HG03442 (cell line): Measurements from ENCODE around the gene SEMA4A.

Experiments used
- ATAC-seq: cut with Tn5 transposase; IDR thresholded peaks from one replicate; pipeline ENCODE4 v1.9.1; 2021; ENCODE audit warnings: mild to moderate bottlenecking, moderate library complexity; ENCODE audit not compliant: unreplicated experiment

The SEMA4A gene

DNA sequence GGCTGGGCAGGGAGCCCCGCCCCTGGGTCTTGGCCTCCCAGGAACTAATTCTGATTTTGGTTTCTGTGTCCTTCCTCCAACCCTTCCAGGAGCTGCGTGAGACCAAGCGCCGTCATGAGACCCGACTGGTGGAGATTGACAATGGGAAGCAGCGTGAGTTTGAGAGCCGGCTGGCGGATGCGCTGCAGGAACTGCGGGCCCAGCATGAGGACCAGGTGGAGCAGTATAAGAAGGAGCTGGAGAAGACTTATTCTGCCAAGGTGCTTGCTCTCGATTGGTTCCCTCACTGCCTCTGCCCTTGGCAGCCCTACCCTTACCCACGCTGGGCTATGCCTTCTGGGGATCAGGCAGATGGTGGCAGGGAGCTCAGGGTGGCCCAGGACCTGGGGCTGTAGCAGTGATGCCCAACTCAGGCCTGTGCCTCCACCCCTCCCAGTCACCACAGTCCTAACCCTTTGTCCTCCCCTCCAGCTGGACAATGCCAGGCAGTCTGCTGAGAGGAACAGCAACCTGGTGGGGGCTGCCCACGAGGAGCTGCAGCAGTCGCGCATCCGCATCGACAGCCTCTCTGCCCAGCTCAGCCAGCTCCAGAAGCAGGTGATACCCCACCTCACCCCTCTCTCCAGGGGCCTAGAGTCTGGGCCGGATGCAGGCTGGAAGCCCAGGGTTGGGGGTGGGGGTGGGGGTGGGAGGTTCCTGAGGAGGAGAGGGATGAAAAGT, 18.5 kb upstream of the SEMA4A start:
- no peak for ATAC-seq

DNA sequence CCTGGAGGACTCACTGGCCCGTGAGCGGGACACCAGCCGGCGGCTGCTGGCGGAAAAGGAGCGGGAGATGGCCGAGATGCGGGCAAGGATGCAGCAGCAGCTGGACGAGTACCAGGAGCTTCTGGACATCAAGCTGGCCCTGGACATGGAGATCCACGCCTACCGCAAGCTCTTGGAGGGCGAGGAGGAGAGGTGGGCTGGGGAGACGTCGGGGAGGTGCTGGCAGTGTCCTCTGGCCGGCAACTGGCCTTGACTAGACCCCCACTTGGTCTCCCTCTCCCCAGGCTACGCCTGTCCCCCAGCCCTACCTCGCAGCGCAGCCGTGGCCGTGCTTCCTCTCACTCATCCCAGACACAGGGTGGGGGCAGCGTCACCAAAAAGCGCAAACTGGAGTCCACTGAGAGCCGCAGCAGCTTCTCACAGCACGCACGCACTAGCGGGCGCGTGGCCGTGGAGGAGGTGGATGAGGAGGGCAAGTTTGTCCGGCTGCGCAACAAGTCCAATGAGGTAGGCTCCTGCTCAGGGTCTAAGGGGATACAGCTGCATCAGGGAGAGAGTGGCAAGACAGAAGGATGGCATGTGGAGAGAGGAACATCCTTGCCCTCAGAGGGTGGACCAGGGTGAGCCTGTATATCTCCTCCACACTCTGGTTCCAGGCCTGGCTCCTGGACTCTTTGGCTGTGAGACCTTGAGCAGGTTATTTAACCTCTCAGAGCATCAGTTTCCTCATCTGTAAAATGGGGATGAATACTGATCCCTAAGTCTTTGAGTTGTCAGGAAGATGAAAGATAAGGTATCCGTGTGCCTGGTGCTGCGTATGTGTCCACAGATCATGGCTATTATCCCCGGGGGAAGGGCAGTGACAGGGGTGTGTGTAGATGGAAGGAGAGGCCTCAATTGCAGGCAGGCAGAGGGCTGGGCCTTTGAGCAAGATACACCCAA, 17.2 kb upstream of the SEMA4A start:
- no peak for ATAC-seq

DNA sequence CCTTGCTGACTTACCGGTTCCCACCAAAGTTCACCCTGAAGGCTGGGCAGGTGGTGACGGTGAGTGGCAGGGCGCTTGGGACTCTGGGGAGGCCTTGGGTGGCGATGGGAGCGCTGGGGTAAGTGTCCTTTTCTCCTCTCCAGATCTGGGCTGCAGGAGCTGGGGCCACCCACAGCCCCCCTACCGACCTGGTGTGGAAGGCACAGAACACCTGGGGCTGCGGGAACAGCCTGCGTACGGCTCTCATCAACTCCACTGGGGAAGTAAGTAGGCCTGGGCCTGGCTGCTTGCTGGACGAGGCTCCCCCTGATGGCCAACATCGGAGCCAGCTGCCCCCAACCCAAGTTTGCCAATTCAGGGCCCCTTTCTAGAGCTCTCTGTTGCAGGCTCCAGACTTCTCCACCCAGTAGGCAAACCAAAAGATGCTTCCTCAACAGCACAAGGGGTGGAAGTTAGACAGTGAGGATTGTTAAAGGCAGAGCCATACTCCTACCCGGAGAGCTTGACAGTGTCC, 16.4 kb upstream of the SEMA4A start:
- ATAC-seq = no peak

DNA sequence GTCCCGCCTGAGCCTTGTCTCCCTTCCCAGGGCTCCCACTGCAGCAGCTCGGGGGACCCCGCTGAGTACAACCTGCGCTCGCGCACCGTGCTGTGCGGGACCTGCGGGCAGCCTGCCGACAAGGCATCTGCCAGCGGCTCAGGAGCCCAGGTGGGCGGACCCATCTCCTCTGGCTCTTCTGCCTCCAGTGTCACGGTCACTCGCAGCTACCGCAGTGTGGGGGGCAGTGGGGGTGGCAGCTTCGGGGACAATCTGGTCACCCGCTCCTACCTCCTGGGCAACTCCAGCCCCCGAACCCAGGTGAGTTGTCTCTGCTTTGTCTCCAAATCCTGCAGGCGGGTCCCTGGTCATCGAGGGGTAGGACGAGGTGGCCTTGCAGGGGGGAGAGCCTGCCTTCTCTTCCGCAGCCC, 14.9 kb upstream of the SEMA4A start:
- no peak for ATAC-seq

DNA sequence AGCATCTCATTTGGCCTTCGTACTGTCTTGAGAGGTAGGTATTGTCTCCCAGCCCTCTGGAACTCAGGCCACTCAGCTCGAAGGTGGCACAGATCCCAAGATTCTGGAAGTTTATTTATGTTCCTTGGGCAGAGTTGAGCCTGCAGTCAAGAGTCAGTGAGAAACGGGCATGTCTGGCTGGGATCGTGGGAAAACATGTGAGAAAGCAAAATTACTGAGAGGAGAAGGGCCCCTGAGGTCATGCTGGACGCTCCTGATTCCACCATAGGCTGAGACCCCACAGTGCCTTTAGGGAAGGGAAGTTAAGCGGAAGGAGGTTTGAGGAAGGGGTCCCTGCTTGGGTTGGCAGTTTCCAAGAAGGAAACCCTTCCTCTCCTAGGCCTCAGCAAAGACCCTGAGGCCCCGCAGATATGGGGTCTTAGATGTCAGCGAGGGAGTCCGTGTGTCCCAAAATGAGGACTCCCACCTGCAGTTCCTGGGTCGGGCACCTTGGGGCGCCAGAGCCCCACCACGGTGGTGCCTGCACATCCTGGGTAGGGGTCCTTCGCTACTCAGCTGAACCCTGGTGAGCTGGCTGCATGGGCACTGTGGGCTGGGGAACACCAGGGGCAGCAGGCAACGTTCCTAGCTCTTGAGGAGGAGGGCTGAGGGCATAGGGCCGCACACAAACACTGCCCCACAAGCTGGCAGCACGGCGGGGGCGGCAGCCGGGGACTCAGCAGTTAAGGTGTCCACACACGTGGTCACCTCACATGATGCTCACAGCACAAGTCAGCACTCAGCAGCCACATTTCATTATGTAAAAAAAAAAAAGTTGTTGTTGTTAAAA, 12.3 kb upstream of the SEMA4A start:
- ATAC-seq = no peak

DNA sequence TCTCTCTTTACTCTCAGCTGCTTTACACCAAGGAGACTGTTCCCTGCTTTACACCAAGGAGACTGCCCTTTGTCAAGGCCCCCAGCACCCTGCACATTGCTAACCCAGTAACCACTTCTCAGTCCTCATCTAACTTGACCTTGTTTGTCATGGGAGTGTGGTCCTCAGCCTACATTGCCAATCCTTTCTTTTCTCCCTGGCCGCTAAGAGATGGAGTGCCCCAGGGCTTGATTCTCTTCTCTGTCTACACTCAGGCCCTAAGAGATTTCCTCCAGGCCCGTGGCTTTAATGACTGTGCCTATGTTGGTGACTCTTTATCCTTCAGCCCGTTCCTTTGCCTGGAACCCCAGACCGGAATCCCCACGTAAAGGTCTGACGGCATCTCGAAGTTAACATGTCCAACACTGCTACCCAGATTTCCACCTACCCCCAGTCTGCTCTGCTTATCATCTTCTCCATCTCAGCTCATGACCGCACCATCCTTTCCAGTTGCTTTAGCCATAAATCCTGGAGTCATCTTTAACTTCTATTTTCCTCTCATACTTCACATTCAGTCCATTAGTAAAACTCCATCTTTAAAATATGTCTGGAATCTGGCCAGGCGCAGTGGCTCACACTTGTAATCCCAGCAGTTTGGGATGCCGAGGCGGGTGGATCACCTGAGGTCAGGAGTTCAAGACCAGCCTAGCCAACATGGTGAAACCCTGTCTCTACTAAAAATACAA, 9.5 kb upstream of the SEMA4A start:
- no peak for ATAC-seq

DNA sequence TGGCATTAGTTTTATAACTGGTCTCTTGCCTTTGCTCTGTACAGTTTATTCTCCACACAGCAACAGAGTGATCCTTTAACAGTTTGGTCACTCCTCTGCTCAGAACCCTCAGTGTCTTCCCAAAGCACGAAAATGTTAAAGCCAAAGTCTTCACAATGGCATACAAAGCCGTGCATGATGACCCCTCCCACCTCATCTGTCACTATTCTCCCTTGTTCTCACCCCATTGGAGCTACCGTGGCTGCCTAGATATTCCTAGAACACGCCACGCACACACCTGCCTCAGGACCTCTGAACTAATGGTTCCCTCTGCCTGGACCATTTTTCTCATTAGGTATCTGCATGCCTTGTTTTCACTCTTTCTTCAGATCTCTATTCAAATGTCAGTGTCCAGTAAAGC, 8.6 kb upstream of the SEMA4A start:
- ATAC-seq = no peak

DNA sequence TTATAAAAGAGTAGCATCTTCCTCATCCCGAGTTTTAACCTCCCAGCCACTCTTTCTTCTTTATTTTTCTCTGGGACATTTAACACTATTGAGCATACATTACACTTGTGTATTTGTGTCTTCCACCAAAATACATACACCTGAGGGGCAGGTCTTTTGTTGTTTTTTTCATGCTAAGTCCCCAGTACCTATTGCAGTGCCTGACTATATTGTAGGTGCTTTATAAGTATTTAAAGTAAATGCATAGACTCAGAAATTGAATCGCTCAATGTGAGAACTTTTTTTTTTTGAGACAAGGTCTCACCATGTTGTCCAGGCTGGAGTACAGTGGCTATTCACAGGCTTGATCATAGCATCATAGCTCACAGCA, 7.8 kb upstream of the SEMA4A start:
- ATAC-seq = no peak

DNA sequence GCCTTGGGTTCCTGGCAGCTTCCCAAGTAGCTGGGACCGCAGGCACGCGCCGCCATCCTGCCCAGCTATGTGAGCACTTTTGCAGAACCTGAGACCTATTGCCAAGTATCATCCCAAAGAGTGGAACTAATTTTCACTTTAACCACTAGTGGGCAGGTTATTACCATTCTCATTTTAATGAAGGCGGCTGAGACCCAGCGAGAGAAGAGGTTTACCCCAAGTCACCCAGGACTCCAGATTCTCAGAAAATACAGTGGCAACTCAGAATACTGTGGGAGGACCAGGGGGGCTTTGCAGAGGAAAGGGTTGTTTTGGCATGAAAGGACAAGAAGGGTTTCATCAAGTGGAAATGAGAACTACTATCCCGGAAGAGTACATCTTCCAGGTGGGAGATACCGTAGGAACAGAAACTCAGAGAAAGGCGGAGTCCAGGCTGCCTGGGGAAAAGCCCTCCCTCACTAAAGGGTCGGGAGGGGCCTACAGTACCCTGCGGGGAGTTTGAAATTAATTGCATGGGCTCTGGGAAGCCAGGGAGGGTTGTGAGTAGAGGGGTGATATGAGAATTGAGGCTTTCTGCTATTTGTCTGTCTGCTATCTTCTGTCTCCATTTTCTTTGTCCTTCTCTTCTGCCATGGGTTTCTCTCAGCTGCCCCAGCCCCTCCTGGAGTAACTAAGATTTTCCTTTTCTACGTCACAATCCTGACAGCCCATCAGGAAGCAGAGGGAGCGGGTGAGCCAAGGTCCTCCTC, 7.2 kb upstream of the SEMA4A start:
- no peak for ATAC-seq

DNA sequence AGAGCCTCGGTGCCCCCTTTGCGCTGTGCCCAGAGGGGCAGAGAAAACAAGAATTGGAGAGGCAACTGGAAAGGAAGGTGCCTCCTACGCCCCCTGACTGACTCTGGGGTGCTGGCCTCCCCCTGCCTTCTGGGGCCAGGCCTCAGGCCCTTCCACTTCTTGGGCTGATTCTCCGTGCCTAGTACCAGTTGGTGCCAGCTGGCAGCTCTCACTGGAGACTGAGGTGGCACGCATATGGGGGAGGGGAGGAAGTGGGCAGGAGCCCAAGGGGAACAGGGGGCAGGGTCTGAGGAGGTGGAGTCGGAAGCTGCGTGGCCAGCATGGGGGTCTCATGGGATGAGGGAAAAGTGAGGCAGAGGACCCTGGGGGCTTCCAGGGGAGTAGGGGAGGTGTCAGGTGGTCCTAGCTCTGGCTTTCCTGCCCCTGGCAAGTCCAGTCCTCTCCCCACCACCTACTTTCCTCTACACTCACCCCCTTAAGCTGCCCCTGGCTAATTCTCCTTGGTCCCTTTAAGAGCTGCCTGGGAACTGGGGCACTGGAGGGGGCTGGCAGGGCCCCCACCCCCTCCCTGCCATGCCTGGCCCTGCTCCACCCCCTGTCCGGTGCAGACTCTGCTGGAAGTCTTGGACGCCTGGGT, 6.5 kb upstream of the SEMA4A start:
- no peak for ATAC-seq

DNA sequence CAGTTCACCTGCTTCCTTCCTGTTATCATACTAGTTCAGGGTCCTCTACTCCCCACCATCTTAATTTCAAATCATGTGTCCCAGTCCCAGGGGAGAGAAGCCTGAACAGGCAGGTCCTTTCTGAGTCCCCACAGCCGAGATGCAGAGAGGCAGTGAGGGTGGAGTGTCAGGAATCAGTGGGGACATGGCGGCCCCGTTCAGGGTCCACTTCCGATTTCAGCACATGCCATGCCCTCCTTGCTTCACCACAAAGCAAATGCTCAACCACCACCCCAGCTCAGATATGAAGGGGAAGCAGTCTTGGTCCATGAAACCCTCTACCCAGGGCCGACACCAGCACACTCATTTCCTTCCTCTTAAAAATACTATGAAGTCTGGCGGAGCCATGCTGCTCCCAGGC, 5.2 kb upstream of the SEMA4A start:
- no peak for ATAC-seq

DNA sequence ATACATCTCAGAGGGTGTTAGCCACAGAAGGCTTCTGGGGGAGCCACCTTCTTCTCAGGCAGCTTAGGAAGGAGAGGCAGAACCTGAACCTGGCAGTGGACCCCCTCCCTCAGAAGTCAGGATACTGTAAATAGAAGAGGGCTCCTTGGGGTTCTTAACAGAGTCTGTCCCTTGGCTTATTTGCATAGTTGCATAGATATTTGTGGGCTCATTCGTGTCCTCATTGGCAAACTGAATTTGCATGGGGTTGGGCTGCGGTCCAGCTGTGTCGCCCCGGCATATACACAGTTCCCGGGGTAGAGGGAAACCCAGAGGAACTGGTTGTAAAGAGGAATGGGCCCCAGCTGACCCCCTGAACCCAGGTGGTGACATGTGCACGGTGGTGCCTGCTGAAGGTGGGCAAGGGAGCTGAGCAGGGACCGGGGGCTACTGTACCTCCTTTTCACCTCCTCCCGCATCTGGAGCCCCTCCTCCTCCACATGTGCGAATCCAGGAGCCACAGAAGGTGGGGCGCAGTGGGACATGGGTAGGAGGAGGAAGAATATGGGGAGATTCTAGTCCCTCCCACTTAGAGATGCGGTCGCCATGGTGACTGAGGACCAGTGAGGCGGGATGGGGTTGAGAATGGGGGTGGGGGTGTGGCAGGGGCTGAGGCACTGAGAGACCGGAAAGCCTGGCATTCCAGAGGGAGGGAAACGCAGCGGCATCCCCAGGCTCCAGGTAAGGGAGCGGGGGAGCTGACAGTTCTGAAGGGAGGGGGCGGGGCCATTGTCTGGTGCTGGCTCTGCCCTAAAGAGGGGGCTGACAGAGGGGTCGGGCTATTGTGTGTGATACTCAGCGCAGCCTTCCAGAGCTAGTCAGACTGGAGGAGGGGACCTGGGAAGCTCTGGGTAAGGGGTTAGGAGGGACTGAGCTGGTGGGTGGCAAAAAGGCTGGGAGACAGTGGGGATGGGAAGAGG, 3.7 kb upstream of the SEMA4A start:
- peak; percentile 33 for ATAC-seq

DNA sequence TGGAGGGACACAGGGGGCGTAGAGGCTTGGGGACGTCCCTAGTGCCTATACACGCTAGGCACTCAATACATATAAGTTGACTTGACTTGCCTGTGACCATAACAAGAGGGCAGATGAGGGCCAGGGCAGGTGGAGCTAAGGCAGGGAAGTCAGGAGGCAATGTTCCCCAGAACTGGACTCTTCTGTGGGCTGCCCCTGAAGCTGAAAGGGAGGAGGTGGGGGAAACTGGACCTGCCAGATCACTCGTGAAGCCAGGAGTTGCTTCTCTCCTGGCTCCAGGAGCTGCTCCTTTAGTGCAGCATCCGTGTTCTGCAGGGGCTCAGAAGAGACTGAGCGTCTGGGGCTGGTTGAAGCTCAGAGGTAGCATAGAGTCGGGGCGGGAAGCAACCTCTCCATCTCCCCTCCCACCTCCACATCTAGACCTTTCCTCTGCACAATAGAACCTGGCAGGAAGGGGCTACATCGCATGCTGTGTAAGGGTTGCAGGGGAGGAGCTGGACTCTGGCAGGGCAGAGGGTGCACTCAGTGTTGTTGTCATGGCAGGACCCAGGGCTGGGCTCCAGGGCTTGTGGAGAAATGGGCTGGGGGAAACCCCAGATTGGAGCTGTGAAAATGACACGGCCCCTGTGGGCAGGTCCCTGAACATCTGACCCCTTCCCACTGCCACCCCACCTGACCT, 2.9 kb upstream of the SEMA4A start:
- ATAC-seq = no peak

DNA sequence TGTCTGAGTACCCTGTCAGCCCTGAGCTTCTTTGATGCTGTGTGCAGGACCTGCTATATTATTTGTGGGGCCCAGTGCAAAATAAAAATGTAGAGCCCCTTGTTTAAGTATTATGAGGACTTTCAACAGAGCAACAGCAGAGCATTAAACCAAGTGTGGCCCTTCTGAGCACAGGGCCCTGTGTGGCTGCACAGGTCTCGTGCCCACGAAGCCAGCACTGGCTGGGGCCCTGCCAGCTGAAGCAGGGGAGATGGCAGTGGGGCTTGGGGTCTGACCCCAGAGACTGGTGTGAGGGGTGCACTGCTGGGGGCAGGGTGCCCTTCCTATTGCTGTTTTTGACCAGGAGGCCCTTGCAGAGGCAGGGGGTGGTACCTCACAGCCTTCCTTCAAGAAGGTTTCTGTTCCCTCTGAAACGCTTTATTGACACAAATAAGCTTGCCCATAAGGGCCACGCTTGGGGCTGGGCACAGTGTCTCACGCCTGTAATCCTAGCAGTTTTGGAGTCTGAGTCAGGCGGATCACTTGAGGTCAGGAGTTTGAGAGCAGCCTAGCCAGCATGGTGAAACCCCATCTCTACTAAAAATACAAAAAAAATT, 2.2 kb upstream of the SEMA4A start:
- ATAC-seq = no peak

DNA sequence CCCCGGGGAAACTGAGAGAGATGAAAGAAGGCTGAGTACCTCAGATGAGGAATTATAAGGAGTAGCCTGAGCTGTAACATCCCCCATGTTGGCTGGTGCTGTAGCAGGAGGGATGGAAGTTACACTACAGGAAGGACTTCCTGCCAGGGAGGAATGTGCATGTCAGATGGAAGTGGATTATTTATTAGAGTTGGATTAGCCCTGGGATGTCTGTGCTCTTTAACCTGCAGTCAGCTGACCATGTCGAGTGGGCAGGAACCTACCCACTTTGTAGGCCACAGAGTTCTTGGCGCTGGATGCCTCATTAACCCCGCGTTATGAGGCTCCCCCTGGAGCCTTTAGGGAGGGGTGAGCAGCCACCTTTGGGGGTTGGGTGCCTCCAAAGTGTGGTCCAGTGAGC, 757 bp upstream of the SEMA4A start:
- no peak for ATAC-seq

DNA sequence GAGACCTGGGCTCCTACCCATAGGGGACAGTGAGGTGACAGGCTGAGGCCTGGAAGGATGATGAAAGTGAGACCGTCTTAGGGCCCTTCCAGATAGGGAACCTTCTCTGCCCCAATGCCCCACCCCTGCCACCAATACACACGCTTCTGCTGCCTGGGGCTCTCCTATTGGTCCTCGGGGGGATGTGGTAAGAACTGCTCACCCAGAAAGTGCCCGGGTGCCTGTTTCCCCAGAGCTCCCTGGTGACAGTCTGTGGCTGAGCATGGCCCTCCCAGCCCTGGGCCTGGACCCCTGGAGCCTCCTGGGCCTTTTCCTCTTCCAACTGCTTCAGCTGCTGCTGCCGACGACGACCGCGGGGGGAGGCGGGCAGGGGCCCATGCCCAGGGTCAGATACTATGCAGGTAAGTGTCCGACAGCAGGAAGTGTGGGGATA, 948 bp downstream of the SEMA4A start:
- peak; percentile 45 for ATAC-seq
